KMS-11 (cell line): ENCODE measurements around the gene KAZN.

Experiments
- H2AFZ ChIP-seq: fragments of 200-600 bp; sonication (generic); 2 replicates; pipeline ENCODE4 v1.6.1; 2016; ENCODE audit warnings: antibody characterized with exemption, mixed run types, low read depth
- H3K27ac ChIP-seq: fragments of 200-600 bp; sonication (generic); 2 replicates; pipeline ENCODE4 v1.6.1; 2016; ENCODE audit warnings: mild to moderate bottlenecking, mixed run types
- H3K27me3 ChIP-seq: fragments of 200-600 bp; sonication (generic); 2 replicates; pipeline ENCODE4 v1.6.1; 2017; ENCODE audit warnings: mild to moderate bottlenecking, low read depth, mixed run types, moderate library complexity; ENCODE audit not compliant: insufficient read depth
- H3K36me3 ChIP-seq: fragments of 200-600 bp; sonication (generic); 2 replicates; pipeline ENCODE4 v1.6.1; 2017; ENCODE audit warnings: mild to moderate bottlenecking, mixed run types; ENCODE audit not compliant: insufficient read depth
- H3K4me1 ChIP-seq: fragments of 200-600 bp; sonication (generic); 2 replicates; pipeline ENCODE4 v1.6.1; 2016; ENCODE audit warnings: mild to moderate bottlenecking, low read depth, mixed run types; ENCODE audit not compliant: poor library complexity, severe bottlenecking
- H3K4me2 ChIP-seq: fragments of 200-600 bp; sonication (generic); 2 replicates; pipeline ENCODE4 v1.7.0; 2016; ENCODE audit warnings: mild to moderate bottlenecking, mixed run types
- H3K4me3 ChIP-seq: fragments of 200-600 bp; sonication (generic); IDR thresholded peaks from 2 replicates; pipeline ENCODE4 v1.6.1; 2017; ENCODE audit warnings: low read depth, low read length, mixed read lengths; ENCODE audit not compliant: insufficient read depth
- H3K79me2 ChIP-seq: fragments of 200-600 bp; sonication (generic); 2 replicates; pipeline ENCODE4 v1.6.1; 2016; ENCODE audit warnings: low read depth, mixed run types; ENCODE audit not compliant: insufficient read depth
- H3K9ac ChIP-seq: fragments of 200-600 bp; sonication (generic); 2 replicates; pipeline ENCODE4 v1.6.1; 2016; ENCODE audit warnings: mild to moderate bottlenecking, mixed run types
- H4K20me1 ChIP-seq: fragments of 200-600 bp; sonication (generic); 2 replicates; pipeline ENCODE4 v1.6.1; 2016; ENCODE audit warnings: mild to moderate bottlenecking, mixed run types; ENCODE audit not compliant: insufficient read depth
- CTCF ChIP-seq: fragments of 200-600 bp; sonication (generic); conservative IDR thresholded peaks from 2 replicates; pipeline ENCODE4 v1.6.1; 2017; ENCODE audit warnings: low read depth, mild to moderate bottlenecking, antibody characterized with exemption, low read length, moderate library complexity, mixed read lengths

Gene KAZN

GRCh38 chr1:14672005-14672404 is 73.5 kb downstream of the KAZN start:
- H3K9ac ChIP-seq = no peak overlapping the region
- no peak overlapping the region for H2AFZ ChIP-seq
- TF ChIP-seq CTCF = no peak

DNA sequence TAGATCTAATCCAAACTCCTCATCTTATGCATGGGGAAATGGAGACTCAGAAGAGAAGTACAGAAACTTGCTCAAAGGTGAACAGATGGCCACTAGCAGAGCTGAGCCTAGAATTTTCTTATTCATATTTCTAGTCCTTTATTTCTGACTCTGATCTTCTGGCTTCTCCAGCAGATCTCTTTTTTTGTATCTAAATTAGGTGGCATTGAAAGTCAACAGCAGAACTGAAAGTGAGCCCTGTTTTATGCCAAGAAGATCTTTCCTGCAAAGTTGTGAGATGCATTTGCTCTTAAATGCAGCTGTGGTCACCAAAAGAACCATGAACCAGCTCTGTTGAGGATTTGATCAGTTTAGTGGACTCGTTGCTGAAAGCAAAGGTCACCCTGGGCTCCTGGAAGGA is 75.5 kb downstream of the KAZN start:
- Histone ChIP-seq H3K9ac (no peak overlapping the region), H3K79me2 (no peaks in the 10 kb centered on the region), H4K20me1 (no peaks in the 10 kb centered on the region), H3K4me1 (no peaks in the 10 kb centered on the region), H3K4me3 (no peak overlapping the region), H3K4me2 (no peak overlapping the region), H2AFZ (no peak overlapping the region), H3K36me3 (no peaks in the 10 kb centered on the region), H3K27ac (no peak overlapping the region), H3K27me3 (peaks cover 8% of the 10 kb centered on the region)
- TF ChIP-seq CTCF = no peak

More at GRCh38 chr1:14672005-14672404, 73.5 kb downstream of the KAZN start:
- Histone ChIP-seq H3K79me2 (no peaks in the 10 kb centered on the region), H4K20me1 (no peaks in the 10 kb centered on the region), H3K4me3 (no peak overlapping the region), H3K27me3 (peaks cover 8% of the 10 kb centered on the region), H3K4me2 (no peak overlapping the region), H3K27ac (no peak overlapping the region), H3K36me3 (no peaks in the 10 kb centered on the region), H3K4me1 (no peaks in the 10 kb centered on the region)

DNA sequence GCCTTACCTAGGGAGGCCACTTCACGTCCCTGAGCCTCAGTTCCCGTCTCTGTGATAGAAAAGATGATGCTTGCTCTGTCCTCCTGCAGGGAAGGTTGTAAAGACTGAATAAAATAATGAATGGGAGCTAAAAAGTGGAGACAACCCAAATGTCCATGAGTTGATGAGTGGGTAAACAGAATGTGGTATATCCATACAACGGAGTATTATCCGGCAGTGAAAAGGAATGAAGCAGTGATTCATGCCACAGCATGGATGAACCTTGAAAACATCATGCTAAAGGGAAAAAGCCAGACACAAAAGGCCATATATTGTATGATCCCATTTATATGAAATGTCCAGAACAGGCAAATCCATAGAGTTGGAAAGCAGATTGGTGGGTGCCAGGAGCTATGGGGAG is 77.9 kb downstream of the KAZN start:
- Histone ChIP-seq H3K36me3 (no peaks in the 10 kb centered on the region), H4K20me1 (no peaks in the 10 kb centered on the region), H3K9ac (no peak overlapping the region), H3K79me2 (no peaks in the 10 kb centered on the region), H3K4me3 (no peak overlapping the region), H3K27ac (no peak overlapping the region), H3K4me2 (no peak overlapping the region), H3K27me3 (peaks cover 7% of the 10 kb centered on the region), H2AFZ (no peak overlapping the region), H3K4me1 (no peaks in the 10 kb centered on the region)
- TF ChIP-seq CTCF = no peak

- Histone ChIP-seq H3K4me2 (no peak overlapping the region), H3K4me1 (no peaks in the 10 kb centered on the region), H3K27me3 (no peaks in the 10 kb centered on the region; the same call in 1 of the 2 replicates), H4K20me1 (no peaks in the 10 kb centered on the region), H3K79me2 (no peaks in the 10 kb centered on the region), H3K36me3 (no peaks in the 10 kb centered on the region), H3K4me3 (no peak overlapping the region), H2AFZ (no peak overlapping the region), H3K9ac (no peak overlapping the region), H3K27ac (no peak overlapping the region)
- no peak for TF ChIP-seq CTCF
These were observed 78.9 kb downstream of the KAZN start for GRCh38 chr1:14677292-14677971.
